Right lobe of liver (tissue), 4 donors: Measurements from ENCODE around the gene PLEKHA5.

Source experiments
- POLR2A ChIP-seq: fragments of 450-650 bp; IDR thresholded peaks from one replicate; pipeline ENCODE4 v1.6.1; 2017; ENCODE audit warnings: antibody characterized with exemption, mild to moderate bottlenecking
- TF ChIP-seq, protein P1 (sequence below), 4 donors: fragments of 200-600 bp in 3 of 4; fragments of 450-650 bp in 1 of 4; IDR thresholded peaks; one replicate each; pipeline versions ENCODE4 v1.5.1 to v1.8.0; 2016 to 2022; ENCODE audit warnings: antibody characterized with exemption in 4 of 4, mild to moderate bottlenecking in 2 of 4
- donor health status: DM: no; HTN: no; CAD: no.
- donor health status: DM: no; HTN: no; CAD: no.
- donor health status: DM: no; HTN: yes; CAD: no.

- TF ChIP-seq, protein P1, sequence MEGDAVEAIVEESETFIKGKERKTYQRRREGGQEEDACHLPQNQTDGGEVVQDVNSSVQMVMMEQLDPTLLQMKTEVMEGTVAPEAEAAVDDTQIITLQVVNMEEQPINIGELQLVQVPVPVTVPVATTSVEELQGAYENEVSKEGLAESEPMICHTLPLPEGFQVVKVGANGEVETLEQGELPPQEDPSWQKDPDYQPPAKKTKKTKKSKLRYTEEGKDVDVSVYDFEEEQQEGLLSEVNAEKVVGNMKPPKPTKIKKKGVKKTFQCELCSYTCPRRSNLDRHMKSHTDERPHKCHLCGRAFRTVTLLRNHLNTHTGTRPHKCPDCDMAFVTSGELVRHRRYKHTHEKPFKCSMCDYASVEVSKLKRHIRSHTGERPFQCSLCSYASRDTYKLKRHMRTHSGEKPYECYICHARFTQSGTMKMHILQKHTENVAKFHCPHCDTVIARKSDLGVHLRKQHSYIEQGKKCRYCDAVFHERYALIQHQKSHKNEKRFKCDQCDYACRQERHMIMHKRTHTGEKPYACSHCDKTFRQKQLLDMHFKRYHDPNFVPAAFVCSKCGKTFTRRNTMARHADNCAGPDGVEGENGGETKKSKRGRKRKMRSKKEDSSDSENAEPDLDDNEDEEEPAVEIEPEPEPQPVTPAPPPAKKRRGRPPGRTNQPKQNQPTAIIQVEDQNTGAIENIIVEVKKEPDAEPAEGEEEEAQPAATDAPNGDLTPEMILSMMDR (IDR thresholded peaks at IDR 0.05), result no peak
- no peak for TF ChIP-seq POLR2A
These were observed 181.6 kb downstream of the PLEKHA5 start for GRCh38 chr12:19311165-19311564.
